HS-27A (cell line): ENCODE results near the gene YTHDF1.
"Not testable (repeated sequence)": the region's sequence is repeated elsewhere in the genome, so short reads cannot be mapped to it uniquely, and the experiment has no call there.

ENCODE experiments used
- DNase-seq: peaks from one replicate; pipeline ENCODE4 v3.0.0-alpha.2; 2012; ENCODE audit warnings: low read depth, missing footprints

YTHDF1 gene

DNA sequence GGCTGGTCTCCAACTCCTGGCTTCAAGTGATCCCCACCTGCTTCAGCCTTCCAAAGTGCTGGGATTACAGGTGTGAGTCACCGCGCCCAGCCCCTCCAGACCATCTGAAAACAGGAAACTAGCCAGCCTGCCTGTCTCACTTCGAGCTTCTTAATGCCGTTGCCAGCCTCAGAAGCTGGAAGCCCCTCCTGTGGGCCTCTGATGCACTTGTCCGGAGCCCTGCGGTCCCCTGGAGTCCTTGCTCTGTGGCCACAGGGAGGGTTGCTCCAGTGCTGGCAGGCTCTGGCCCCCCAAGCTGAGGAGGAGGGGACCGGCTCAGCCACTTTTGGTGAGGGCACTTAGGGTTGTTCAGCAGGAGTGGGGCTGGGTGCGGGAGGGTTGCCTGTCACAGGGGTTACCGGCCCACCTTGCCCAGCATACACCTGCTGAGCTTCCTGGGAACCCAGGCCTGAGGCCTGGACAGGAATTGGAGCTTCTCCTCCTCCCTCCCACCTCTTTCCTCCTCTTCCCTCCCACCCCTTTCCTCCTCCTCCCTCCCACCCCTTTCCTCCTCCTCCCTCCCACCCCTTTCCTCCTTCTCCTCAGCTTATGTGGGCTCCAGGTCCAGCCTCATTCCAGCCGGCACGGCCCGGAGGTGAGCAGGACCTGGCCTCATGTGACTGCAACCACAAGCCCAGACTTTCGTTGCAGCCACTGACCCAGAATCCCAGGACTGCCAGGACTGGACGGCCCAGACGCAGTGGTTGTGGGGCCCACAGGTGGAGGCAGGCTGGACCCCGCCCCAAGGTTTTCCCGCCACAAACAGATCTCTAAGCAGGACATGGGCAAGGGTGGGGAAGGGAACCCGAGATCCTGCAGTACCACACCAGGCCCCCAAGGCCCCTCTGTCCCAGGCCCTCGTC, 10.4 kb upstream of the YTHDF1 start:
- DNase-seq = no peak

- no peak for DNase-seq
These were observed 9.1 kb upstream of the YTHDF1 start for GRCh38 chr20:63225082-63225454.

GRCh38 chr20:63224412-63225081, 8.6 kb upstream of the YTHDF1 start:
- DNase-seq = peak; percentile 52

DNA sequence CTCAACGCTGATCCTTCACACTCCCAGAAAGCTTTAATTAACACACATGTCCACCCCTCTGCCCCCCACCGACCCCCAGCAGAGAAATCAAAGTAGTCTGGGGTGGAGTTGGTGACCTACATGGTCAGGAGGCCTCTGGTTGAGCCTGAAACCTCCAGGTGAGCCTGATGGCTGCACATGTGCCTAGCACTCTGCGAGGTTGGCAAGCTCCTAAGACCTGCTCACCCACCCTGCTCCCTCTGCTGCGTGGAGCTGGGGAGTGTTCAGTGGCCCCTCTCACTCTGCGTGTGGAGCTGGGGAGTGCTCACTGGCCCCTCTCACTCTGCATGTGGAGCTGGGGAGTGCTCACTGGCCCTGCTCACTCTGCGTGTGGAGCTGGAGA, 7.9 kb upstream of the YTHDF1 start:
- DNase-seq = no peak

GRCh38 chr20:63223121-63223825, 7.3 kb upstream of the YTHDF1 start:
- DNase-seq = peak; percentile 20

DNA sequence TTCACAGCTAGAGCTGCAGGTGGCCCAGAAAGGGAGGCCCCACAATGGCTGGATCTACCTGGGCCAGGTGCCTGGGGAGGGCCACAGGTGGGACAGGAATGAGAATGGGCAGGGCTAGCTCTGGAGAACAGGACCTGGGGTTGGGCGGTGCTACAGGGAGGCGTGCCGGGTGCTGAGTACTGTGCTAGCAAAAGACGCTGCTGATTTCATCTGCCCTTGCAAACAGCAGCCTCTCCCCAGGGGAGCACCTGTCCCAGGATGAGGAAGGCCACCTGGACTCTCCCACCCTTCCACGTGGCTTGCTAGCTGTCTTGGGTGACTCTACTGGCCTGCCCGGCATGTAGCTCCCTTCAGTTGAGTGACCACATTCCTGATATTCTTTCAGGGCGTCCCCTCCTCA, 6.6 kb upstream of the YTHDF1 start:
- DNase-seq = no peak

DNA sequence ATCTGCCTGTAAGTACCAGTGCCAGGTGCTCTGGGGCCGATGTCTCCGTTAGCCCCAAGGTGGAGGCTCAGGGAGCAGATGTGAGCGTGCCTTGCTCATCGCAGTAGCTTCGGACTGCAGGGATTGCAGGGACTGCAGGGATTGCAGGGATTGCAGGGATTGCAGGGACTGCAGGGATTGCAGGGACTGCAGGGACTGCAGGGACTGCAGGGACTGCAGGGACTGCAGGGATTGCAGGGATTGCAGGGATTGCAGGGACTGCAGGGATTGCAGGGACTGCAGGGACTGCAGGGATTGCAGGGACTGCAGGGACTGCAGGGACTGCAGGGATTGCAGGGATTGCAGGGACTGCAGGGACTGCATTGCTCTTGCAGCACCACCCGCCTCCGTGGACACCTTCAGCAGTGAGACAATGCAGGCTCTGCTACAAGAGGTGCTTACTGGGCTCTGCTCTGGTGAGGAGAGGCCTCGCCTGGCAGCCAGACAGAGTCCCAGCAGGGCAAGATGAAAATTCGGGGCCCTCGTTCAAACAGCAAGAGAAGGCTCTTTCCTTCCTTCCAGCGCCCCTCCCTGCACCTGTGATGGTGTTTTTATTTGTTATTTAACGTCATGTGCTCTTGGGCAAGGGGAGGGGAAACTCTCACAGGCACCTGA, 5.6 kb upstream of the YTHDF1 start:
- not testable (repeated sequence) for DNase-seq

GRCh38 chr20:63220696-63221399, 4.9 kb upstream of the YTHDF1 start:
- no peak for DNase-seq

DNA sequence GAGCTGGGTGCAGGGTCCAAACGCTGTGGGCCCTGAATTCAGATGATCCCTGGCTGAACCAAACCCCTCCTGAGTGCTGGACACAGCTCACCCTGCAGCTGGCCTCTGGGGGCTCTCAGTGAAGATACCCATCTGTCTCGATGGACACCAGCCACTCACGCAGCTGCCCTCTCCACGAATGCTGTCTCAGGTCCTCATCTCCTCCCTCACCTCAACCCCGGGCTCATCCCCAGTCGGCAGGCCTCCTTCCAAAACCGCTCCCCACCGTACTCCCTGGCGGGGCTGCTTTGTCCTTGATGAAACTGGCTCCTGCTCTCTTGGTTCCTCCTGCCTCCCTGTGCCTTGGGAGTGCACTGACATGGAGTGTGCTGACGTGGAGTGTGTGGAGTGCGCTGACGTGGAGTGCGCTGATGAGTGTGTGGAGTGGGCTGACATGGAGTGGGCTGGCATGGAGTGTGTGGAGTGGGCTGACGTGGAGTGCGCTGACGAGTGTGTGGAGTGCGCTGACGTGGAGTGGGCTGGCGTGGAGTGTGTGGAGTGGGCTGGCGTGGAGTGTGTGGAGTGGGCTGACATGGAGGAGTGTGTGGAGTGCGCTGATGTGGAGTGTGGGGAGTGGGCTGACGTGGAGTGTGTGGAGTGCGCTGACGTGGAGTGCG, 4.1 kb upstream of the YTHDF1 start:
- DNase-seq = no peak

GRCh38 chr20:63219447-63219821, 3.5 kb upstream of the YTHDF1 start:
- no peak for DNase-seq

DNA sequence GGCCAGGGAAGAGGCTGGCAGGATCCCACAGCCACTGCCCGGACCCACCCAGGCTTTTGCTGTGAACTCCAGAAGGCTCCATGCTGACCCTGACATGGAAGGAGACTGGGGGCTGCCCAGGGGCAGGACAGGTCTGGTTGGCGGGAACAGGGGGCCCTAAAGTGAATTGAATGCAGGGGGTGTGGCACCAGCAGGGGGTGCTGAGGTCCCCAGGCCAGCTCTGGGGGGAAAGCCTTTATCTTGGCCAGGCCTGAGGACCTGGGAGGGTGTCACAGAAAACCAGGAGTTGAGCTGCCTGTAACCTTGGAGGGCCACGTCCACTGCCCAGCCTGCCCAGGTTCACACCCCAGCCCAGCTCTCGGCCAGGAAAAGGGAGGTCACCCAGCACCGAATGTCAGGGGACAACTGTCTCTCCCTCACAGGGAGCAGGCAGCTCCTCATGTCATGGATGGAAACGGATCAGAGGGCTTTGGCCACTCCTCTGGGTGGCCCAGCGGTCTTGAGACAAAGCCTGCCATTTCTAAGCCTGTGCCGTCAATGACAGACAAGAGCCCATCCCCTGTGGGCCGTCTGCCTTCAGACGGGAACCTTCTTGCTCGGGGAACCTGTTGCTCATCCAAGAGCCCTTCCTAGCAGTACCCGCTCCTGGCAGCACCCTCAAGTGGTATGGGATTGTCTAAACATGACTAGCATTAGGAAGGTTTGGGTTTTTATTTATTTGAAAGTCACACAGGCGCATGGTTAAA, 2.9 kb upstream of the YTHDF1 start:
- DNase-seq = no peak

DNA sequence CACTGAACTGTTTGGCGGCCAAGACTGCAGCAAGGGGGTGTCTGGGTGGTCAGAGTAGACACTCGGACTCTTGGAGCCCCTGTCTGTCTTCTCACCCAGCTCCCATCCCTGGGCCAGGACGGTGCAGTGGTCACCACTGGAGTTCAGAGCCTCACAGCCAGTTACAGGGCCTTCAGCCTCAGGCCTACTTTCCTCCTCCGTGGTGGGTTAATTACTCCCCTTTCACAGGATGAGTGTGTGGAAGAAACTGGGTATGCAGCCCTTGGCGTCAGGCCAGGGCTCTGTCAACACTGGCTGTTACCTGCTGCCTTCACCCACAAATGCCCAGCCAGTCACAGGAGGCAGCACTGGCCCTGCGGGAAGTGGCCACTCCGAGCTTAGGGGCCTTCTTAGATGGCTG, 1.8 kb upstream of the YTHDF1 start:
- no peak for DNase-seq

DNA sequence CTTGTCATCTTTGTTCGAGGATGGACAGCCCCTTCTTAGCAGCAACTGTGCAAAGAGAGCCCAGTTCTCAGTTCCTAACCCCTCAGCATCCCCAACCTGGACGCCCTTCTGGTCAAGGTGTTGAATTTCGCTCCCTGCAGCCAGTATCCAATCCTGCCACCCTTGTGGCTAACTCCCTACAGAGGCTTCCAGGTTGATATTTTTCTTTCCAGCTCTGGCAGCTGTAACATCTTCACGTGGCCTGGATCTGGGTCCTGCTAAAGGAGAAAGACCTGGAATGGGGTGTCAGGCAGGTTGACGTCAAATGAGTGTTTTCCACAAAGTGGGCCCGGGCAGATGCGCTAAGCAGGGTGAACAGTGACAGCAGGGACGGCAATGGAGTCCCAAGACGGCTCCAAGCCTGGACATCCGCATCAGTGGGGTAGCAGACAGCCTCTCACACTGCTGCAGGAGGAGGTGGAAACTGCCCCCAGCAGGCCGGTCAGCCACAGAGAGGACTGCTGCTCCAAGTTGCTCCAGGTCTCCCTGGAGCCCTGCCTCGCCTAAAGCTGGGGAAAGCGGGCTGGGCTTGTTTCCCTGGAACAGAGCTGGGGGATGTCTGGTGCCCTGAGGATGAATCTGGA, 1.0 kb upstream of the YTHDF1 start:
- DNase-seq = no peak

DNA sequence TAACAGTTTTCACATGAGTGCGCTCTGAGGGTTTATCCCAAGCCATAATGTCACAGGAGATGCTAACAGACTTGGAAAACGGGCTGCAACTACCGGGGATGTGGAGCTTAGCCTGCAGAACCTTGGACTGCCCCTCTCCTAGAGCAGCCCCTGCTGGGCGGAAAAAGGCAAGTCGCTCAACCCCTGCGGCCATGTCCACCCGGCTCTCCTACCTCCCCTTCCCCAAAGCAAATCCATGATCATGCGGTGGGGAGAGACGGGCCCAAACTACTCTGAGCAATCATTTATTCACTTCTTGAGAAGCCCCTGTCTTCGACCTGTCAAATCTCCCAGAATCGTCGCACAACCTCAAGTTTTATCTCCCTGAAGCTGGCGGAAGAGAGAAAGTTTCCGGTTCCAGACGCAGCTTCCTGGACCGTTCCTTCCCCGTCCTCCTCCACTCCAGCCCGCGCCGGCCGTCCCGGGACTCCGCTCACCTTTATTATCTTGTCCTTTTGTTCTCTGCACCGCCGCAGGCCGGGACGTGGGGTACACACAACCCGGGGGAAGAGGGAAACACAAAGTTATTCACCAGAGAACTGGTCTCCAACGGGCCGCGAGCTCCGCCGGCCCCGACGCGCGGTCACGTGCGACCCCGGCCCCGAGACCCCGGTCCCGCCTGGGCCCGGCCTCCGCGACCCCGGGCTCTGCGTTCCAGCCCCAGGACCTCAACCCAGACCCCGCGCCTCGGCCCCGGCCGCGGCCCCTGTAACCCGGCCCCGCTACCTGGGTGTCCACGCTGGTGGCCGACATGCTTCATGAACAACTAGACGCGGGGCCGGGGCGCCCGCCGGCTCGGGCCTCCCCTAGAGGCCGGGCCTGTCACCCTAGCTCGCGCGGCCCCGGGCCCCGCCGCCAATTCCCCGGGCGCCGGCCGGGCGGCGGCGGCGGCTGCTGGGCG, 560 bp downstream of the YTHDF1 start:
- DNase-seq = no peak

DNA sequence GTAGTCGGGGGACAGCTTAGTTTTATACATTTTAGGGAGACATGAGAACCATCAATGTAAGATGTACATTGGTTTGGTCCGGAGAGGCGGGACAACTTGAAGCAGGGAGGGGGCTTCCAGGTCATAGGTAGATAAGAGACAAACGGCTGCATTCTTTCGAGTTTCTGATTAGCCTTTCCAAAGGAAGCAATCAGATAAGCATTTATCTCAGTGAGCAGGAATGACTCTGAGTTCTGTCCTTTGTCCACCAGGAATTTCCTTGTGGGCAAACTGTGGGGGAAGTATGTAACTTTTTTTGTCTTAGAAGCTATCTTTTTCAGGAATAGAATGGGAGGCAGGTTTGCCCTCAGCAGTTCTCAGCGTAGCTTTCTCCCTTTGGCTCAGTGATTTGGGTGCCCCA, 1.4 kb downstream of the YTHDF1 start:
- DNase-seq = no peak

DNA sequence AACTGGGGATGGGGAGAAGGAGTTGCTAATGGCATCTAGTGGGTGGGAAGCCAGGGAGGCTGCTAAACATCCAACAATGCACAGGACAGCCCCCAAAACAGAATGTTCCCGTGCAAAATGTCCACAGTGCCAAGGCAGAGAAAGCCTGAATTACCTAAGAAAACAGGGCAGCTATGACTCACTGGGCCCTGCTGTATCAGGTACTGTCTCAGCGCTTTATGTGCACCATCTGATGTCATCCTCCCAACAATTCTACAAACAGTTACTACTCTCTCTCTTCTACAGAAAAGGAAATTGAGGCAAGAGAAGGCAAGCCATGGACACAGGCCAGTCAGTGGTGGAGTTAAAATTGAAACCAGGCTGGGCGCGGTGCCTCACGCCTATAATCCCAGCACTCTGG, 3.1 kb downstream of the YTHDF1 start:
- DNase-seq = no peak

DNA sequence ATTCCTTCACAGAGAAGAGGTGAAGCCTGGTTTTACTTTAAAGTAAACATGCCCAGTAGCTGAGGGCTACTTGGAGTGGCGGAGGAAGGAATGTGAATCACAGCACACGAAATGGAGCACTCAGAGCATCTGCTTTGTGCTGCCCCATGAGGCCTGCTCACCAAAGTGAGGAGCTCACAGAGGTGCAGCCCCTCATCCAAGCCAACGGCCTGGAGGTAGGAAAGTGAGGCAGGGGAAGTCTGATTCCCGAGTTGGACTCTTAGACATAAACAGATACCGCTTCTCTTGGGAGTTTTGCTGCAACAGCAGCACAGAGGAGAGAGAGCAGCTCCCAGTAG, 3.6 kb downstream of the YTHDF1 start:
- DNase-seq = no peak

GRCh38 chr20:63210011-63210605, 5.8 kb downstream of the YTHDF1 start:
- DNase-seq = no peak
